HEK293T (cell line): Measurements from ENCODE around the gene TTC28.

Experiments used
- ARNT ChIP-seq: fragments of 450-650 bp; IDR thresholded peaks from 2 replicates; pipeline ENCODE4 v1.6.1; 2017; ENCODE audit warnings: mild to moderate bottlenecking
- FOXA1 ChIP-seq: fragments of 450-650 bp; IDR thresholded peaks from 2 replicates; pipeline ENCODE4 v1.6.1; 2016; ENCODE audit warnings: mild to moderate bottlenecking
- FOXM1 ChIP-seq: fragments of 450-650 bp; IDR thresholded peaks from 2 replicates; pipeline ENCODE4 v1.6.1; 2017; ENCODE audit warnings: mild to moderate bottlenecking, borderline replicate concordance

DNA sequence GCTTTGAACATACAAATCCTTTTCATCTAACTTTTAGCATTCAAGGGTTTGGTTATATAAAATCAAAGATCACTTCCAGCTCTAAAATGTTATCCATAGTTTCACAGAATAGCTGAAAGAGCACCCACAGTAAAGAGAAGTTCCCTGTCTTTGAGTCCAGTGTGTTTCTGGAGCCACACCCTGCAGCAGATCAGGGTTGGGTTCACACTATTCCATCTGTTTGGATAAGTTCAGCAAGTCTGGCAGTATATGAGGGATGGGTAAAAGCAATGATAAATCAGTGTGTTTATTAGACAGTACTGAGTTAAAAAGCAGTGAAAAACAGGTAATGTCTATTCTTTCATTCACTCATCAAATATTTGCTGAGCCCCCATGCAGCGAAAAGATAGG, 624.8 kb downstream of the TTC28 start:
- TF ChIP-seq ARNT (no peak), FOXM1 (no peak), FOXA1 (no peak)
